GM13976 (cell line): ENCODE data around the gene HLA-DQB2.
A peak's percentile ranks its signal among the peaks of the same experiment; 100 is the strongest.
"Not testable (repeated sequence)": the region's sequence is repeated elsewhere in the genome, so short reads cannot be mapped to it uniquely, and the experiment has no call there.

Source experiments
- DNase-seq: peaks from one replicate; pipeline ENCODE4 v3.0.0; 2012; ENCODE audit warnings: low spot score
- in situ Hi-C: fragments of 300-500 bp; cut with MboI; formaldehyde crosslinking; loops from one replicate; pipeline ENCODE4 v1.12.0; 2022; ENCODE audit warnings: low sequenced_read_pairs, mixed read lengths, inconsistent platforms; ENCODE audit not compliant: unreplicated experiment
- TF ChIP-seq, protein P1 (sequence below): IDR thresholded peaks from 2 replicates; pipeline ENCODE4 v1.5.1; 2012; ENCODE audit warnings: borderline replicate concordance, mild to moderate bottlenecking; ENCODE audit not compliant: insufficient read depth; ENCODE audit errors: extremely low read depth, missing control alignments, control extremely low read depth

Gene HLA-DQB2

DNA sequence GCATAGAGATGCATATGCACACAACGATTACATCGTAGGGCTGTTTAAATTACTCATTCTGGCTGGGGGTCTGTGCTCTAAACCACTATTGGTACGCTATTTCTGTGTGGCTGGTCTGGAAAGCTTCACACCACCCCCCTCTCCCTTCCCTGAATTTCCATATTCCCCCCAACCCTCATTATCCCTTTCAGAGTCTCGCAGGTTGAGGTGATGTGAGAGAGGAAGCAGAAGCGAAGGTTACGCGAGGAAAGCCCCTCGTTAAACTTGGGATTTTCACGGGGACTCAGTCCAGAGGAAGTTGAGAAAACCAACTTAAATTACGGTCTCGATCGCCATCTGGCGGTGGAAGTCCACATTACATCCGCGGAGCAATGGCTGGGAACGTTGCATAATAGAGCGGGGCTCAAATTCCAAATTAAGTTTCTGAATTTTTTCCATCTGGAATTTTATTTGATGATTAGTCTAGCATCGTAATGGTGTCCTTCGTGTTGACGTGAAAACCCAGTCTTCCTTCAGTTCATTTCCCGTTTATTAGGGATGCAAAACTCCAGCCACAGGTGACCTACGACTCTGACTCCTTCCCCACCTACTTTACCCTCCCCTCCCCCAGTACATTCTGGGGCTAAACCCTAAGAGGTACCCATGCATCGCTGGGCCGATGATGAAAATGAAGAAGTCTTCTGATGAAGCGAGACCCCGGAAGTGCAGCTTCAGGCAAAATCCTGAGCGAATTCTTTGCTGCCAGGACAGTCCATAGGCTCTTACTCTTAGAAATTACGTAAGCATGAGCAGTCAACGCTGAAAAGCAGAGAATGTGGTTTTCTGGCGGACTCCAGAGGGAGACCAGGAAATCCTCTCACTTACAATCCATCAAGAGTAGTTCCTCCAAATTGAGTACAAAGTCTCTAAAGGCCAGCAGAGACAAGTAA, 33.8 kb upstream of the HLA-DQB2 start:
- in situ Hi-C loops: loop anchor here (5.0 to 25.0 kb wide), 2 partner anchors 380 to 560 kb away; no protein-coding TSS in a partner anchor
- DNase-seq: peak; percentile 53
- TF ChIP-seq, protein P1, sequence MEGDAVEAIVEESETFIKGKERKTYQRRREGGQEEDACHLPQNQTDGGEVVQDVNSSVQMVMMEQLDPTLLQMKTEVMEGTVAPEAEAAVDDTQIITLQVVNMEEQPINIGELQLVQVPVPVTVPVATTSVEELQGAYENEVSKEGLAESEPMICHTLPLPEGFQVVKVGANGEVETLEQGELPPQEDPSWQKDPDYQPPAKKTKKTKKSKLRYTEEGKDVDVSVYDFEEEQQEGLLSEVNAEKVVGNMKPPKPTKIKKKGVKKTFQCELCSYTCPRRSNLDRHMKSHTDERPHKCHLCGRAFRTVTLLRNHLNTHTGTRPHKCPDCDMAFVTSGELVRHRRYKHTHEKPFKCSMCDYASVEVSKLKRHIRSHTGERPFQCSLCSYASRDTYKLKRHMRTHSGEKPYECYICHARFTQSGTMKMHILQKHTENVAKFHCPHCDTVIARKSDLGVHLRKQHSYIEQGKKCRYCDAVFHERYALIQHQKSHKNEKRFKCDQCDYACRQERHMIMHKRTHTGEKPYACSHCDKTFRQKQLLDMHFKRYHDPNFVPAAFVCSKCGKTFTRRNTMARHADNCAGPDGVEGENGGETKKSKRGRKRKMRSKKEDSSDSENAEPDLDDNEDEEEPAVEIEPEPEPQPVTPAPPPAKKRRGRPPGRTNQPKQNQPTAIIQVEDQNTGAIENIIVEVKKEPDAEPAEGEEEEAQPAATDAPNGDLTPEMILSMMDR: peak; percentile 93

DNA sequence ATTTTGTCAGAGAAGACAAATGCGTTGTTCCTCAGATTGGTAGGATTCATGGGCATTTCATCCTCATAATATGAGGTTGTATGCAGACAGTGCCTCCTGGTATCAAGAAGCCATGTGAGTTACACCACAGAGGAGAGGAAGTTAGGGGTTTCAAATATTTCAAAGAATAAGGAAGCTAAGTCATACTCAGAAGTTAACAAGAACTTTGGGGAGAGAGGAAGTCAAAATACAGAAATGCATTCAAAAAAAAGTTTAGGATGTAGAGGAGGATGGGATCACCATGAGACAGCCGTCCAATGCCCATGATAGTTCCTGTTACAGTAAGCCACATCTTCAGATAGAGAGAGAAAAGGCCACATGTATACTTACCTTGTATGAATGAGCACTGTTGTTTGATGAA, 31.2 kb upstream of the HLA-DQB2 start:
- TF ChIP-seq, protein P1: no peak
- no peak for DNase-seq
- in situ Hi-C loops: loop anchor here (25.0 kb wide), 1 partner anchor 557 kb away; no protein-coding TSS in a partner anchor

DNA sequence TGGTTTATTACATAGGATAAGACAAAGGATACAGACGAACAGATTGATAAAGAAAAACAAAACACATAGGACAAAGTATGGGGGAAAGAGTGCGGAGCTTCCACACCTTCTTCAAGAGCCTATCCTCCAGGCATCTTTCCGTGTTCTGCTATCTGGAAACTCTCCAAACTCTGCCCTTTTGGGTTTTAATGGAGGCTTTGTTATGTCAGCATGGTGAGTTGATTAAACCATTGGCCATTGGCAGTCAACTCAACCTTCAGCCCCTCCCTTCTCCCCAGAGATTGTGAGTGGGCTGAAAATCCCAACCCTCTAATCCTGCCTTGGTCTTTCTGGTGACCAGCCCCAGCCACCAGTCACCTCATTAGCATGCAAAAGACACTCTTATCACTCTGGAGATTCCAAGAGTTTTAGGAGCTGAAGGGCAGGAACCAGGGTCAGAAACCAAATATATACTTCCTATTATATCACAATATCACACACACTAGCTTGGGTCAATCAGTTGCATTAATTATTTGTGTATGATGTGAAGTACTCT, 29.6 kb upstream of the HLA-DQB2 start:
- in situ Hi-C loops: loop anchor here (25.0 kb wide), 1 partner anchor 556 kb away; no protein-coding TSS in a partner anchor
- TF ChIP-seq, protein P1: no peak
- no peak for DNase-seq

DNA sequence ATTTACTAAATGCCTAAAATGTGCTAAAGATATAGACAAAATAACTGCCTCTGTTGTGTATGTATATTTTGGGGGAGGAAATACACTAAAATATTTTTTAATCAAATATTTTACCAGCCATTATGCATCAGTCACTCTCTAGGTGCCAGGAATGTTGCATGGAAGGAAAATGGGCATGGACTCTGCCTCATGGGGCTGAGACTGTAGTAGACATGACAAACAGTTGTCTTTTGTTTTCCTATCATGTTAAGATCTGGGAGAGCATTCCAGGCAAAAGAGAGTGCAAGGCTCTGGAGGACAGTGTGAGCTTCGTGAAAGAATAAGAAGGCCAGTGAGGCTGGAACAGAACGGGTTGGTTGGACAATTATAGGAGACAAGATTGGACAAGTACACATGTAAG, 27.0 kb upstream of the HLA-DQB2 start:
- in situ Hi-C loops: loop anchor here (25.0 kb wide), 1 partner anchor 553 kb away; no protein-coding TSS in a partner anchor
- DNase-seq: no peak
- TF ChIP-seq, protein P1: no peak

DNA sequence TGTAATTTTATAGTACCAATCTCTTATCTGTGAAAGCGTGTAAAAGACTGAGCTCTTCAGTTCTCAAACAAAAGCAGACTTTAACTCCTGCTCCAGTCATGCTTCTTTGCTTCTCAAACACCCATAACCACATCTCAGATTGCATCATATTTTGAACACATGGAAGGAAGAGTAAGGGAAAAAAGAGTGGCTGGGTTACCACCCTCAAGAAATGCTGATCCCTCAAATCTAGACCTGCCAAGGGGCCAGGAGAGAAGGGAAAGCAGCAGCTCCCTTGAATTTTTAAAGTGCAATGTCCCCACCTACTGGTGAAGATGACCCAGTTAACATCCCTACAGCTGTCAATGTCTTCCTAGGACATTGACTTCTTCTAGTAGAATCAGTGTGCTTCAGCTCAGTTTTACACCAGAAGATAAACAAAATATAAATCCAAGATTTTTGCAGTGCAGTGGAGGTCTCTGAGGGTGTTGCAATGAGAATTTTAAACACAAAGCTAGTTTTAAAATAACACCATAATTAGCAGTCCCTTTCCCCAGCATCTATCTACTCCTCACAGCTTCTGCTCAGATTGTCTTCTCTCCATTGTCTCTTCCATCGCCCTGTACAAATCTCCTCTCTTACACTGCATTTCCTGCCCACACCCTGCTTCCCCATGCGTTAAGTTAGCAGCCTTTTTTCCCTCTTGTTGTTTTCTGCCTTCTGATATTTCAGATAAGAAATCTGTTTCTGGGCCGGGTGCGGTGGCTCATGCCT, 22.6 kb upstream of the HLA-DQB2 start:
- DNase-seq: peak; percentile 55
- in situ Hi-C loops: loop anchor here (25.0 kb wide), 1 partner anchor 549 kb away; no protein-coding TSS in a partner anchor

DNA sequence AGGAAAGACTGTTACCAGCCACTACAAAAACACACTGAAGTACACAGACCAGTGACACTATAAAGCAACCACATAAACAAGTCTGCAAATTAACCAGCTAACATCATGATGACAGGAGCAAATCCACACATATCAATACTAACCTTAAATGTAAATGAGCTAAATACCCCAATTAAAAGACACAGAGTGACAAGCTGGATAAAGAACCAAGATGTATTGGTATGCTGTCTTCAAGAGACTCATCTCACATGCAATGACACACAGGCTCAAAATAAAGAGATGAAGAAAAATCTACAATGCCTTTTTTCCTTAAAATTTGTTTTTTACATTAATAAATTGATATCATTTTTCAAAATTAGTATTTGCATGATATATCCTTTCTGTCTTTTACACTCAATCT, 19.6 kb upstream of the HLA-DQB2 start:
- in situ Hi-C loops: loop anchor here (25.0 kb wide), 1 partner anchor 546 kb away; no protein-coding TSS in a partner anchor
- DNase-seq: not testable (repeated sequence)

More for the DNA sequence above, 22.6 kb upstream of the HLA-DQB2 start:
- TF ChIP-seq, protein P1: peak; percentile 55
